GM23338 (cell line): ENCODE measurements around the gene KRT2.

Experiments
- CREB1 ChIP-seq: fragments of 250-450 bp; sonication (Bioruptor Pico); IDR thresholded peaks from 2 replicates; pipeline ENCODE4 v1.5.0; 2020; ENCODE audit warnings: low read depth, mild to moderate bottlenecking, moderate library complexity
- CTCF ChIP-seq, 2 experiments: fragments of 200-600 bp in 1 of 2; sonication (generic) in 1 of 2; conservative IDR thresholded peaks; 2 replicates each; pipeline versions ENCODE4 v1.5.1 to v1.6.1; 2016 to 2017; ENCODE audit warnings: antibody characterized with exemption in 2 of 2, low read depth in 2 of 2, mild to moderate bottlenecking in 2 of 2, moderate library complexity in 1 of 2
- EZH2 ChIP-seq: fragments of 200-600 bp; sonication (generic); IDR thresholded peaks from one replicate; pipeline ENCODE4 v1.8.0; 2017; ENCODE audit warnings: antibody characterized with exemption, mild to moderate bottlenecking, low read depth; ENCODE audit not compliant: unreplicated experiment
- EZH2phosphoT487 ChIP-seq: fragments of 200-600 bp; sonication (generic); IDR thresholded peaks from one replicate; pipeline ENCODE4 v1.8.1; 2018; ENCODE audit warnings: antibody characterized with exemption; ENCODE audit not compliant: unreplicated experiment
- POLR2AphosphoS5 ChIP-seq: IDR thresholded peaks from 2 replicates; pipeline ENCODE4 v1.6.1; 2016; ENCODE audit warnings: antibody characterized with exemption, low read depth
- REST ChIP-seq: IDR thresholded peaks from one replicate; pipeline ENCODE4 v1.6.1; 2018; ENCODE audit warnings: antibody characterized with exemption; ENCODE audit not compliant: unreplicated experiment
- ZNF114 ChIP-seq: fragments of 250-450 bp; sonication (Bioruptor Pico); IDR thresholded peaks from 2 replicates; pipeline ENCODE4 v1.5.0; 2020; ENCODE audit warnings: mild to moderate bottlenecking, moderate library complexity

DNA sequence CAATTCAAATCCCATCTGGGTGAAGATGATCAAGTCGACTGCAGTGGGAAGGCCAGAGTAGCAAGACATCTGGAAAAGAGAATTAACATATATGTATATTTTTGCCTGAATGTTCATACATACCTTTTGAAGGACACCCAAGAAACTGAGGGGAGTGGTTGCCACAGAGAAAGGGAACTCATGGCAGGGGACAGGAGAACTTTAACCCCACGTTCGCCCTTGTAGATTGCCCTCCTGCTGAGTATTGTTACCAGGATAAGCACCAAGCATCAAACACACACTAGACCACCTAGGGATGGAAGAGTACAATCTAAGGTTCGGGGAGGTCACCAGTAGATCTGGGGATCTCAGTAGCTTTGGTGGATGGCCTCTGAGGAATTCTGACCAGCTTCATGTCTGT lies 18.5 kb upstream of the KRT2 start:
- TF ChIP-seq CTCF (conservative IDR thresholded peaks at IDR 0.05; ENCODE audit: low read depth in 2 of 2) = no peak
- TF ChIP-seq EZH2 = no peak
- TF ChIP-seq POLR2AphosphoS5 = no peak
- no peak for TF ChIP-seq REST
- no peak for TF ChIP-seq ZNF114 (CRISPR knock-in tag)
- TF ChIP-seq EZH2phosphoT487 = no peak
- TF ChIP-seq CREB1 (CRISPR knock-in tag) = no peak
